Measurements from ENCODE around the gene HSPB7. TPM values are rescaled to one million over a fixed set of nuclear protein-coding genes. Genes with fewer than 3 reads are reported as not detected.
A peak's percentile ranks its signal among the peaks of the same experiment; 100 is the strongest.

HSPB7 gene
- total and polyA plus RNA-seq, 10 donors: 0.60 to 8.1 (median 2.4) TPM

GRCh38 chr1:16010837-16011236, 7.0 kb downstream of the HSPB7 start:
- H3K9me3 ChIP-seq: no peaks in the 10 kb centered on the region
- WGBS, 5 donors: 89 to 99% (median 97%) methylated on average over 3 of the region's 3 CpGs
- DNase-seq: no peak
- intact Hi-C loops (cut with DNase I; ENCODE audit: low total_unique reads): no loop called here
- H3K4me3 ChIP-seq: no peak overlapping the region
- no peaks in the 10 kb centered on the region for H3K36me3 ChIP-seq
- TF ChIP-seq CTCF (IDR thresholded peaks at IDR 0.05 in 8 of 11, conservative IDR thresholded peaks at IDR 0.05 in 3 of 11): no peak
- peaks cover 6 to 49% (median 22%) of the 10 kb centered on the region in 6 donors for H3K4me1 ChIP-seq
- H3K27ac ChIP-seq: no peak overlapping the region
- H3K27me3 ChIP-seq (replicated peaks in 1 of 7): peaks cover 0 to 17% (median 0%) of the 10 kb centered on the region in 7 donors

- 86 to 92% (median 91%) methylated on average over 9 to 11 of the region's 11 CpGs for WGBS, 5 donors
- intact Hi-C loops (cut with DNase I; ENCODE audit: low total_unique reads): loop anchor here (10.0 kb wide), 1 partner anchor 45 kb away; no protein-coding TSS in a partner anchor
Measured at GRCh38 chr1:16009678-16010077, 8.2 kb downstream of the HSPB7 start.

GRCh38 chr1:16009030-16009460, 8.8 kb downstream of the HSPB7 start:
- 3 to 9% (median 6%) methylated on average over 2 to 4 of the region's 4 CpGs for whole genome bisulfite sequencing, 5 donors
- peak; percentile 92 for DNase-seq
- Histone ChIP-seq H3K9me3 (no peaks in the 10 kb centered on the region), H3K27me3 (replicated peaks in 1 of 7) (peaks cover 0 to 17% (median 0%) of the 10 kb centered on the region in 7 donors), H3K4me3 (no peak overlapping the region), H3K4me1 (peaks cover 6 to 44% (median 14%) of the 10 kb centered on the region in 6 donors), H3K36me3 (no peaks in the 10 kb centered on the region), H3K27ac (no peak overlapping the region)
- intact Hi-C loops (cut with DNase I; ENCODE audit: low total_unique reads): loop anchor here (10.0 kb wide), 1 partner anchor 46 kb away; no protein-coding TSS in a partner anchor
- peak; percentile 80 to 96 (median 94) for TF ChIP-seq CTCF (IDR thresholded peaks at IDR 0.05 in 8 of 11, conservative IDR thresholded peaks at IDR 0.05 in 3 of 11)
- no peak for TF ChIP-seq POLR2AphosphoS5 (IDR thresholded peaks at IDR 0.05)

More at GRCh38 chr1:16009678-16010077, 8.2 kb downstream of the HSPB7 start:
- no peak overlapping the region for H3K4me3 ChIP-seq
- no peak for DNase-seq
- peaks cover 6 to 49% (median 19%) of the 10 kb centered on the region in 6 donors for H3K4me1 ChIP-seq
- H3K27ac ChIP-seq: no peak overlapping the region
- TF ChIP-seq POLR2A (IDR thresholded peaks at IDR 0.05) (no peak), CTCF (IDR thresholded peaks at IDR 0.05 in 8 of 11, conservative IDR thresholded peaks at IDR 0.05 in 3 of 11) (no peak), POLR2AphosphoS5 (IDR thresholded peaks at IDR 0.05) (no peak)
- H3K27me3 ChIP-seq (replicated peaks in 1 of 7): peaks cover 0 to 17% (median 0%) of the 10 kb centered on the region in 7 donors
- no peaks in the 10 kb centered on the region for H3K9me3 ChIP-seq
- H3K36me3 ChIP-seq: no peaks in the 10 kb centered on the region

GRCh38 chr1:16007671-16008341, 10.0 kb downstream of the HSPB7 start:
- peaks cover 0 to 10% (median 0%) of the 10 kb centered on the region in 7 donors for H3K27me3 ChIP-seq (replicated peaks in 1 of 7)
- TF ChIP-seq POLR2A (IDR thresholded peaks at IDR 0.05) (no peak), CTCF (IDR thresholded peaks at IDR 0.05 in 8 of 11, conservative IDR thresholded peaks at IDR 0.05 in 3 of 11) (no peak)
- no peak overlapping the region for H3K4me3 ChIP-seq
- peaks cover 4 to 32% (median 7%) of the 10 kb centered on the region in 6 donors for H3K4me1 ChIP-seq
- no peaks in the 10 kb centered on the region for H3K36me3 ChIP-seq
- 64 to 77% (median 71%) methylated on average over 6 of the region's 6 CpGs for WGBS, 5 donors
- no peaks in the 10 kb centered on the region for H3K9me3 ChIP-seq
- no peak overlapping the region for H3K27ac ChIP-seq
- DNase-seq: no peak
- intact Hi-C loops (cut with DNase I; ENCODE audit: low total_unique reads): loop anchor here (10.0 kb wide), 1 partner anchor 47 kb away; no protein-coding TSS in a partner anchor

Data from spleen (tissue), 11 donors.